ENCODE data around the gene TCAP.
"Not testable (repeated sequence)": the region's sequence is repeated elsewhere in the genome, so short reads cannot be mapped to it uniquely, and the experiment has no call there.

The TCAP gene

GRCh38 chr17:39706921-39707337 lies 41.8 kb downstream of the TCAP start:
- DNase-seq: no peak

- no peak for DNase-seq
These were observed 44.3 kb downstream of the TCAP start for GRCh38 chr17:39709319-39709997.

- DNase-seq: no peak
These were observed 45.1 kb downstream of the TCAP start for GRCh38 chr17:39709998-39710964.

- not testable (repeated sequence) for DNase-seq
These were observed 45.9 kb downstream of the TCAP start for GRCh38 chr17:39711071-39711470.

- no peak for DNase-seq
These were observed 46.7 kb downstream of the TCAP start for GRCh38 chr17:39711851-39712250.

GRCh38 chr17:39714234-39714633 lies 49.1 kb downstream of the TCAP start:
- no peak for DNase-seq

- DNase-seq: no peak
These were observed 50.4 kb downstream of the TCAP start for GRCh38 chr17:39715375-39716072.

Data from hematopoietic multipotent progenitor cell treated with erythropoietin and hydrocortisone succinate and interleukin-3 and kit ligand, for 6 days (in vitro differentiated cells).